Ureter (tissue), 1 donor: ENCODE results near the gene OLFM2. TPM values are rescaled to one million over a fixed set of nuclear protein-coding genes. Genes with fewer than 3 reads are reported as not detected.
"Not testable (repeated sequence)": the region's sequence is repeated elsewhere in the genome, so short reads cannot be mapped to it uniquely, and the experiment has no call there.

ENCODE experiments used
- DNase-seq: peaks from one replicate; pipeline ENCODE4 v3.0.0-alpha.2; 2020; ENCODE audit warnings: low spot score
- total RNA-seq: library from RNA; stranded (reverse); gene quantifications from one replicate; pipeline ENCODE4 v1.2.4, GENCODE V29; 2023
- donor health status: DM: yes; HTN: yes; CAD: no.

The OLFM2 gene
- total RNA-seq, 1 donor from 2014 or later = 5.6 TPM

DNA sequence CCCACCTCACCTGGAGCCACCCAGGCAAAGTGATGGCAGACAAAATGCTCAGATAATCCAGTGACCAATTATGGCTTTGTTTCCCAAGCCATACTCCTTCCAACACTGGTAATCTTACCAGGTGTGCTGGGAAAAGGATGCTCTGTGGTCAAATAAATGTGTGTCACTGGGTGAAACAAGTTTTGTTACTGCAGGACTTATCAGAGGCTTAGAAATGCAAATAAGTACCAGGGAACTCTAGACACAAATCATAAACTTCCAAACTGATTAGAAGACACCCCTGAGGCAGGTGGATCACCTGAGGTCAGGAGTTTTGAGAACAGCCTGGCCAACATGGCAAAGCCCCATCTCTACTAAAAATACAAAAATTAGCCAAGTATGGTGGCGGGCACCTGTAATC is 74.8 kb downstream of the OLFM2 start:
- DNase-seq = no peak

- DNase-seq = no peak
Measured at GRCh38 chr19:9860407-9860806, 75.9 kb downstream of the OLFM2 start.

GRCh38 chr19:9858766-9859165 is 77.5 kb downstream of the OLFM2 start:
- DNase-seq = no peak

GRCh38 chr19:9857920-9858746 is 78.2 kb downstream of the OLFM2 start:
- DNase-seq = no peak

- DNase-seq = no peak
Measured at GRCh38 chr19:9857076-9857721, 79.1 kb downstream of the OLFM2 start.

DNA sequence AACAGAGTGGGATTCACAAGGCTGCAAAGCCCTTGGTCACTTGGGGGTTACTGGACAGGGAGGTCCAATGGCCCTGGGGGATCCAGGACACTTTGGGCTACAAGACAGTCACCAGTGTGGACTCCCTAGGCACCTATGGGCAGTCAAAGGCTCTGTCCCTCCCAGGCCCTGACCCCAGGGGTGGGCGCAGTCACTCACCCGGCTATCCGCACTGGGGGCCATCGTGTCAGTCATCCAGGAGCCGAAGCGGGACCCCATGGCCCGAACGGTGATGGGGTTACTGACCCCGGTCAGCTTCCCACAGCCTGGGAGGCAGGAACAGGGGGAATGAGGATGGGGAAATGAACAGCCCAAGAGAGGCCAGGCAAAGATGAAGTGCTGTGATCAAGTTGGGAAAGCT is 79.7 kb downstream of the OLFM2 start:
- DNase-seq = no peak

- DNase-seq = no peak
Measured at GRCh38 chr19:9854282-9854846, 82.0 kb downstream of the OLFM2 start.

GRCh38 chr19:9850235-9850959 is 85.9 kb downstream of the OLFM2 start:
- DNase-seq = no peak

GRCh38 chr19:9849791-9850190 is 86.5 kb downstream of the OLFM2 start:
- DNase-seq = no peak

- DNase-seq = no peak
Measured at GRCh38 chr19:9848762-9849161, 87.6 kb downstream of the OLFM2 start.

GRCh38 chr19:9848060-9848459 is 88.3 kb downstream of the OLFM2 start:
- no peak for DNase-seq

- DNase-seq = peak; percentile 56
Measured at GRCh38 chr19:9847087-9847671, 89.1 kb downstream of the OLFM2 start.

DNA sequence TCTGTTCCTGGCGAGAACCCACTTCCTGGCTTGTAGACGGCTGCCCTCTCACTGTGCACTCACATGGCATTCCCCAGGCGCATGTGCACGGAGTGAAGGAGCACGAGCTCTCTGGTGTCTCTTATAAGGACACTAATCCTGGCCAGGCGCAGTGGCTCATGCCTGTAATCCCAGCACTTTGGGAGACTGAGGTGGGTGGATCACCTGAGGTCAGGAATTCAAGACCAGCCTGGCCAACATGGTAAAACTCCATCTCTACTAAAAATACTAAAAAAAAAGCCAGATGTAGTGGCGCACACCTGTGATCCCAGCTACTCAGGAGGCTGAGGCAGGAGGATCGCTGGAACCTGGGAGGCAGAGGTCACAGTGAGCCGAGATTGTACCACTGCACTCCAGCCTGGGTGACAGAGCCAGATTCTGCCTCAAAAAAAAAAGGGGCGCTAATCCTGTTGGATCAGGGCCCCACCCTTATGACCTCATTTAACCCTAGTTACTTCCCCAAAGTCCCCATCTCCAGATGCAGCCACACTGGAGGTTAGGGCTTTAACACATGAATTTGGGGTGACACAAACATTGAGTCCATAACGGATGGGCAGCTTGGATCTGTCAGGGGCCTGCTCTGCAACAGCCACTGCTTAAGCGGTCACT is 92.6 kb downstream of the OLFM2 start:
- DNase-seq = not testable (repeated sequence)

DNA sequence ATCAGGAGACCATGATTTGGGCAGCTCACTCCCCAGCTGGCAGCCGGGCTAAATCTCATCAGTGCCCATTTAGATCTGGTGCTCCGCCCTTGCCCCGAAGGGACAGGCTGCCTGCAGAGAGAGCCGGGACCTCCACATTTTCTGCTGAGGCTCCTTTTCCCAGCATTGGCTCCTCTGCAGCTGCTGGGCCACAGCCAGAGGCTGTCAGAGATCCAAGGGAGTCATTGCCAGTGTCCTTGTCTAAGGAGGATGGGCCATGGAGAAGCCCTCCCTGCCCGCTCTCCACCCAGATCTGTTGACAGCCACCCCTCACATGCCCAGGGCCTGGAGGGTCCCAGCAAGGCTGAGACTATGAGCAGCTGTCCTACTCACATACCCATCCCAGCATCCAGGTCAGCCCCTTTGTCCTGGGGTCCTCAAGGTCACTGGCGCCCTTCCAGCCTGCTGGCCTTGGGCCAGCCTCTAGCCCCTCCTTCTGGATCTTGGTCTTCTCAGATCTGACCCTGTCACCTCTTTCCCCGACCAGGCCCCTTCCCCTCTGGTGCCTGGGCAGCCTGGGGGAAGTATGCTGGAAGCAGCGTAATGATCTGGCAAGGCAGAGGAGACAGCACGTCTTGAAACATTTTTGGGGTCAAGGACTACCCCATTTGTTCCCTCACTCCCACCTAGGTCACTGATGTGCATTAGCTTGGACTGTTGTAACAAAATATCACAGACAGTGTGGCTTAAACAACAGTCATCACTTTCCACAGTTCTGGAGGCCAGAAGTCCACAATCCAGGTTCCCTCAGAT is 93.3 kb downstream of the OLFM2 start:
- DNase-seq = no peak

- DNase-seq = no peak
Measured at GRCh38 chr19:9839415-9839814, 96.9 kb downstream of the OLFM2 start.

DNA sequence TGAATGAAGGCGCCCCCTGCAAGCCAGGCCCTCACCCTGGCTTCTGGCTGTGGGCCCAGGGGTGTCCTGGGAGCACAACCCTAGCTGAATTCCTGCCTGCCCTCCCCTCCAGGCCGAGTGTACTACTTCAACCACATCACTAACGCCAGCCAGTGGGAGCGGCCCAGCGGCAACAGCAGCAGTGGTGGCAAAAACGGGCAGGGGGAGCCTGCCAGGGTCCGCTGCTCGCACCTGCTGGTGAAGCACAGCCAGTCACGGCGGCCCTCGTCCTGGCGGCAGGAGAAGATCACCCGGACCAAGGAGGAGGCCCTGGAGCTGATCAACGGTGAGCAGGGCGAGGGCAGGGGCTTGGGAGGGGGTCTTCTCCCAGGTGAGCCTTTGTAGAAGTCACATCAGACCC is 98.0 kb downstream of the OLFM2 start:
- DNase-seq = no peak

GRCh38 chr19:9836021-9836420 is 100.3 kb downstream of the OLFM2 start:
- DNase-seq = no peak

- no peak for DNase-seq
Measured at GRCh38 chr19:9835507-9835949, 100.8 kb downstream of the OLFM2 start.

- peak; percentile 99 for DNase-seq
Measured at GRCh38 chr19:9834726-9835506, 101.4 kb downstream of the OLFM2 start, which contains the start of gene PIN1. PIN1 (plus strand) TSS chr19:9835318; CDS start chr19:9835345, 27 bp downstream.

DNA sequence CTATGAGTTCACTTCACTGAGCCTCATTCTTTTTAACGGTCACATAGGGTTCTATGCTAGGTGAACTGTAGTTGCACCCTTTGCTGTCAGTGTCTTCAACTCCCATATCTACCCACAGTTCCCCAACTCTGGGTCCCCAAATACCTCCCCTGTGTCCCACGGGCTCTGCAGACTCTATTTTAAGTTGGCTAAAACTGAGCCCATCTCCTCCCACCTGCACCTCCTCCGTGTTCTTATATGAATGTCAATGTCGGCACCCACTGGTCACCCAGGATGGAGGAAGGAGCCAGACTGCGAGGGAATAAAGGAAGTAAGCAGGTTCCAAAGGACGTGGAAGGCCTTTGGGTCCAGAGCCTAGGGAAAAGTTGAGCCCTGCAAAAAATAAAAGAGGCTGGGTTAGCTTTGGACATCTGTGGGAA is 102.0 kb downstream of the OLFM2 start:
- DNase-seq = no peak
